Measurements from ENCODE around the gene SAMD4A.

SAMD4A gene

GRCh38 chr14:54672688-54673087, 105.8 kb downstream of the SAMD4A start:
- H3K4me3 Mint-ChIP-seq: no peak overlapping the region
- peaks cover 18% of the 10 kb centered on the region for H3K27me3 Mint-ChIP-seq (ENCODE audit: low read depth)
- H3K27ac Mint-ChIP-seq: no peak overlapping the region
- no peak for DNase-seq (ENCODE audit: low spot score)
- no peaks in the 10 kb centered on the region for H3K36me3 Mint-ChIP-seq (ENCODE audit: low read depth)
- H3K4me1 Mint-ChIP-seq (ENCODE audit: low read depth): peaks cover 35% of the 10 kb centered on the region
- no peaks in the 10 kb centered on the region for H3K9me3 Mint-ChIP-seq

GRCh38 chr14:54673193-54674045, 106.5 kb downstream of the SAMD4A start:
- DNase-seq (ENCODE audit: low spot score): no peak
- no peak overlapping the region for H3K27ac Mint-ChIP-seq
- peaks cover 19% of the 10 kb centered on the region for H3K27me3 Mint-ChIP-seq (ENCODE audit: low read depth)
- H3K4me1 Mint-ChIP-seq (ENCODE audit: low read depth): peaks cover 35% of the 10 kb centered on the region
- no peaks in the 10 kb centered on the region for H3K36me3 Mint-ChIP-seq (ENCODE audit: low read depth)
- H3K4me3 Mint-ChIP-seq: no peak overlapping the region
- no peaks in the 10 kb centered on the region for H3K9me3 Mint-ChIP-seq

- Mint-ChIP-seq H3K27me3 (ENCODE audit: low read depth) (peaks cover 23% of the 10 kb centered on the region), H3K9me3 (no peaks in the 10 kb centered on the region), H3K36me3 (ENCODE audit: low read depth) (no peaks in the 10 kb centered on the region), H3K4me3 (no peak overlapping the region), H3K27ac (no peak overlapping the region), H3K4me1 (ENCODE audit: low read depth) (peaks cover 35% of the 10 kb centered on the region)
- DNase-seq (ENCODE audit: low spot score): no peak
Observed at GRCh38 chr14:54674046-54674741, 107.3 kb downstream of the SAMD4A start.

GRCh38 chr14:54675236-54676128, 108.6 kb downstream of the SAMD4A start:
- no peak for DNase-seq (ENCODE audit: low spot score)
- Mint-ChIP-seq H3K4me1 (ENCODE audit: low read depth) (peaks cover 28% of the 10 kb centered on the region), H3K9me3 (no peaks in the 10 kb centered on the region), H3K4me3 (no peak overlapping the region), H3K27me3 (ENCODE audit: low read depth) (peaks cover 23% of the 10 kb centered on the region), H3K27ac (no peak overlapping the region), H3K36me3 (ENCODE audit: low read depth) (no peaks in the 10 kb centered on the region)

GRCh38 chr14:54676812-54677708, 110.1 kb downstream of the SAMD4A start:
- Mint-ChIP-seq H3K36me3 (ENCODE audit: low read depth) (no peaks in the 10 kb centered on the region), H3K4me1 (ENCODE audit: low read depth) (peaks cover 16% of the 10 kb centered on the region), H3K27ac (no peak overlapping the region), H3K9me3 (no peaks in the 10 kb centered on the region), H3K27me3 (ENCODE audit: low read depth) (peaks cover 25% of the 10 kb centered on the region), H3K4me3 (no peak overlapping the region)
- no peak for DNase-seq (ENCODE audit: low spot score)

- Mint-ChIP-seq H3K4me1 (ENCODE audit: low read depth) (peaks cover 10% of the 10 kb centered on the region), H3K27me3 (ENCODE audit: low read depth) (peaks cover 36% of the 10 kb centered on the region), H3K36me3 (ENCODE audit: low read depth) (no peaks in the 10 kb centered on the region), H3K4me3 (no peak overlapping the region), H3K9me3 (no peaks in the 10 kb centered on the region), H3K27ac (no peak overlapping the region)
- DNase-seq (ENCODE audit: low spot score): no peak
Observed at GRCh38 chr14:54680651-54681050, 113.7 kb downstream of the SAMD4A start.

GRCh38 chr14:54681811-54682261, 114.9 kb downstream of the SAMD4A start:
- no peak for DNase-seq (ENCODE audit: low spot score)
- Mint-ChIP-seq H3K4me1 (ENCODE audit: low read depth) (peaks cover 11% of the 10 kb centered on the region), H3K4me3 (no peak overlapping the region), H3K36me3 (ENCODE audit: low read depth) (no peaks in the 10 kb centered on the region), H3K27ac (no peak overlapping the region), H3K27me3 (ENCODE audit: low read depth) (peaks cover 35% of the 10 kb centered on the region), H3K9me3 (no peaks in the 10 kb centered on the region)

GRCh38 chr14:54682578-54682977, 115.7 kb downstream of the SAMD4A start:
- H3K27me3 Mint-ChIP-seq (ENCODE audit: low read depth): peaks cover 39% of the 10 kb centered on the region

GRCh38 chr14:54683882-54684794, 117.2 kb downstream of the SAMD4A start:
- Mint-ChIP-seq H3K27me3 (ENCODE audit: low read depth) (peaks cover 38% of the 10 kb centered on the region), H3K4me3 (no peak overlapping the region), H3K36me3 (ENCODE audit: low read depth) (no peaks in the 10 kb centered on the region), H3K9me3 (no peaks in the 10 kb centered on the region), H3K27ac (no peak overlapping the region), H3K4me1 (ENCODE audit: low read depth) (peaks cover 17% of the 10 kb centered on the region)
- DNase-seq (ENCODE audit: low spot score): no peak

More at GRCh38 chr14:54682578-54682977, 115.7 kb downstream of the SAMD4A start:
- Mint-ChIP-seq H3K4me3 (no peak overlapping the region), H3K4me1 (ENCODE audit: low read depth) (peaks cover 11% of the 10 kb centered on the region), H3K36me3 (ENCODE audit: low read depth) (no peaks in the 10 kb centered on the region), H3K27ac (no peak overlapping the region), H3K9me3 (no peaks in the 10 kb centered on the region)
- DNase-seq (ENCODE audit: low spot score): no peak

GRCh38 chr14:54685286-54685845, 118.4 kb downstream of the SAMD4A start:
- H3K27me3 Mint-ChIP-seq (ENCODE audit: low read depth): peaks cover 41% of the 10 kb centered on the region
- H3K4me1 Mint-ChIP-seq (ENCODE audit: low read depth): peaks cover 17% of the 10 kb centered on the region

GRCh38 chr14:54686219-54686870, 119.4 kb downstream of the SAMD4A start:
- H3K4me1 Mint-ChIP-seq (ENCODE audit: low read depth): peaks cover 17% of the 10 kb centered on the region
- H3K27me3 Mint-ChIP-seq (ENCODE audit: low read depth): peaks cover 39% of the 10 kb centered on the region
- H3K9me3 Mint-ChIP-seq: no peaks in the 10 kb centered on the region
- H3K36me3 Mint-ChIP-seq (ENCODE audit: low read depth): no peaks in the 10 kb centered on the region
- no peak overlapping the region for H3K27ac Mint-ChIP-seq
- no peak for DNase-seq (ENCODE audit: low spot score)
- H3K4me3 Mint-ChIP-seq: no peak overlapping the region

More at GRCh38 chr14:54685286-54685845, 118.4 kb downstream of the SAMD4A start:
- DNase-seq (ENCODE audit: low spot score): no peak
- no peak overlapping the region for H3K27ac Mint-ChIP-seq
- no peak overlapping the region for H3K4me3 Mint-ChIP-seq
- no peaks in the 10 kb centered on the region for H3K9me3 Mint-ChIP-seq
- H3K36me3 Mint-ChIP-seq (ENCODE audit: low read depth): no peaks in the 10 kb centered on the region
